Measurements from ENCODE around the gene GSDME.

DNA sequence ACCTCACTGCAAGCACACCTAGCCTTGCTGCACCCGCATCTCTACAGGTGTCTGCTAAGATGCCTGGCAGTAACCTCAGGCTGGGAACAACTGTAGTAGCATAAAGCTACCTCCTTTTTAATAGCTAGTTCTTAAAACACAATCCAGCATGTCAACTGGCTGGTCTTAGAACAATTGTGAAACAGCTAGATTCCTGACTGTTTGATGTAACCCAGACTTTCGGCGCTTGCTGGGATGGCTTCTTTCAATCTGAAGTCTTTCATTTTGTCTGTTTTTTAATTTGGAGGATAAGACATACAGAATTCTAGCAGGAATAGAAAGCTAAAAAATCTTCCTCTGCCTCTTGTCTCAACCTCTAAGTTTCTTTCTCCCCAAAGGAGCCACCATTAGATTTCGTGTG, 59.8 kb downstream of the GSDME start:
- TF ChIP-seq, protein P1, sequence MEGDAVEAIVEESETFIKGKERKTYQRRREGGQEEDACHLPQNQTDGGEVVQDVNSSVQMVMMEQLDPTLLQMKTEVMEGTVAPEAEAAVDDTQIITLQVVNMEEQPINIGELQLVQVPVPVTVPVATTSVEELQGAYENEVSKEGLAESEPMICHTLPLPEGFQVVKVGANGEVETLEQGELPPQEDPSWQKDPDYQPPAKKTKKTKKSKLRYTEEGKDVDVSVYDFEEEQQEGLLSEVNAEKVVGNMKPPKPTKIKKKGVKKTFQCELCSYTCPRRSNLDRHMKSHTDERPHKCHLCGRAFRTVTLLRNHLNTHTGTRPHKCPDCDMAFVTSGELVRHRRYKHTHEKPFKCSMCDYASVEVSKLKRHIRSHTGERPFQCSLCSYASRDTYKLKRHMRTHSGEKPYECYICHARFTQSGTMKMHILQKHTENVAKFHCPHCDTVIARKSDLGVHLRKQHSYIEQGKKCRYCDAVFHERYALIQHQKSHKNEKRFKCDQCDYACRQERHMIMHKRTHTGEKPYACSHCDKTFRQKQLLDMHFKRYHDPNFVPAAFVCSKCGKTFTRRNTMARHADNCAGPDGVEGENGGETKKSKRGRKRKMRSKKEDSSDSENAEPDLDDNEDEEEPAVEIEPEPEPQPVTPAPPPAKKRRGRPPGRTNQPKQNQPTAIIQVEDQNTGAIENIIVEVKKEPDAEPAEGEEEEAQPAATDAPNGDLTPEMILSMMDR (IDR thresholded peaks at IDR 0.05) = no peak
- TF ChIP-seq POLR2A (IDR thresholded peaks at IDR 0.05) = no peak
